GM12878 (cell line): ENCODE data around the gene RIN1. TPM values are rescaled to one million over a fixed set of nuclear protein-coding genes. Genes with fewer than 3 reads are reported as not detected.

Experiments used
- ATAC-seq: fragments of 200-7000 bp; cut with Tn5 transposase; 3 replicates; pipeline ENCODE4 v1.9.1; 2020; ENCODE audit warnings: mild to moderate bottlenecking, moderate library complexity
- BruUV-seq: library from RNA; stranded (reverse); fragments of 400-500 nt; replicated peaks from 2 replicates; lab custom pipeline; 2021; lab: Mats Ljungman, UMichigan
- CTCF ChIA-PET: fragments of 300-600 bp; sonication (Branson Sonifier 250); formaldehyde crosslinking; extraction: SDS; loops from one replicate; lab custom pipeline; 2021; ENCODE audit warnings: inconsistent platforms; lab: Yijun Ruan, JAX
- POLR2A ChIA-PET: fragments of 350-600 bp; formaldehyde crosslinking; extraction: SDS; loops from one replicate; lab custom pipeline; 2021; ENCODE audit warnings: inconsistent platforms; lab: Charles Lee
- RAD21 ChIA-PET: fragments of 300-600 bp; sonication (Branson Sonifier 250); formaldehyde crosslinking; loops from one replicate; lab custom pipeline; 2023; ENCODE audit warnings: antibody characterized with exemption; ENCODE audit not compliant: unreplicated experiment; lab: Charles Lee
- SMC1A ChIA-PET: fragments of 300-600 bp; sonication (Branson Sonifier 250); formaldehyde crosslinking; loops from one replicate; lab custom pipeline; 2023; ENCODE audit not compliant: unreplicated experiment, uncharacterized antibody; lab: Charles Lee
- DNase-seq: peaks from one replicate; pipeline ENCODE4 v3.0.0-alpha.2; 2011; ENCODE audit warnings: low read depth, low spot score
- FAIRE-seq: peaks from 3 replicates; lab custom pipeline; 2011; peaks lifted over from hg19 to GRCh38; lab: Jason Lieb, UNC
- H2AFZ ChIP-seq: 2 replicates; pipeline ENCODE4 v1.6.0; 2011; ENCODE audit warnings: low read depth, low read length, control low read depth; ENCODE audit not compliant: control insufficient read depth
- H3K27ac ChIP-seq: 2 replicates; pipeline ENCODE4 v1.5.1; 2011; ENCODE audit warnings: control low read depth; ENCODE audit not compliant: control insufficient read depth, insufficient read depth
- H3K27me3 ChIP-seq, 2 experiments: replicated peaks in 1 of 2; 2 replicates each; pipeline versions ENCODE4 v1.6.0 to v1.6.1; 2011; ENCODE audit warnings: low read length in 1 of 2; ENCODE audit not compliant: control insufficient read depth in 2 of 2, insufficient read depth in 2 of 2
- H3K36me3 ChIP-seq, 2 experiments: 2 replicates each; pipeline ENCODE4 v1.5.1; 2011; ENCODE audit warnings: low read length in 1 of 2; ENCODE audit not compliant: control insufficient read depth in 2 of 2, insufficient read depth in 2 of 2
- H3K4me1 ChIP-seq: 2 replicates; pipeline ENCODE4 v1.6.1; 2011; ENCODE audit warnings: mild to moderate bottlenecking, low read length, moderate library complexity, mixed read lengths; ENCODE audit not compliant: control insufficient read depth, insufficient read depth
- H3K4me2 ChIP-seq: 2 replicates; pipeline ENCODE4 v1.6.0; 2011; ENCODE audit warnings: control low read depth; ENCODE audit not compliant: control insufficient read depth, insufficient read depth
- H3K4me3 ChIP-seq: fragments of 200-600 bp; sonication (generic); 2 replicates; pipeline ENCODE4 v1.5.1; 2016
- H3K79me2 ChIP-seq: 2 replicates; pipeline ENCODE4 v1.6.0; 2011; ENCODE audit warnings: low read length; ENCODE audit not compliant: control insufficient read depth, insufficient read depth
- H3K9ac ChIP-seq: 2 replicates; pipeline ENCODE4 v1.8.0; 2011; ENCODE audit warnings: low read length, control low read depth, mixed read lengths; ENCODE audit not compliant: control insufficient read depth, insufficient read depth
- H3K9me3 ChIP-seq: replicated peaks from 3 replicates; pipeline ENCODE4 v1.5.1; 2011; ENCODE audit warnings: mild to moderate bottlenecking, low read length; ENCODE audit not compliant: control insufficient read depth, insufficient read depth
- H4K20me1 ChIP-seq: 2 replicates; pipeline ENCODE4 v1.6.0; 2011; ENCODE audit not compliant: control insufficient read depth, insufficient read depth
- BHLHE40 ChIP-seq, 2 experiments: fragments of 450-650 bp in 1 of 2; IDR thresholded peaks; 2 replicates each; pipeline ENCODE4 v1.6.1; 2011 to 2017; ENCODE audit warnings: low read depth in 2 of 2, borderline replicate concordance in 1 of 2, improper control_type of control experiment in 1 of 2, low read length in 1 of 2, mild to moderate bottlenecking in 1 of 2
- DPF2 ChIP-seq: fragments of 450-650 bp; IDR thresholded peaks from 2 replicates; pipeline ENCODE4 v1.6.1; 2017; ENCODE audit warnings: mild to moderate bottlenecking
- IRF3 ChIP-seq: fragments of 450-650 bp; IDR thresholded peaks from 2 replicates; pipeline ENCODE4 v1.6.1; 2014; ENCODE audit warnings: mild to moderate bottlenecking
- KAT2A ChIP-seq: conservative IDR thresholded peaks from 2 replicates; pipeline ENCODE4 v1.6.1; 2011; ENCODE audit warnings: low read depth, low read length; ENCODE audit not compliant: control insufficient read depth
- NFXL1 ChIP-seq: fragments of 450-650 bp; IDR thresholded peaks from 2 replicates; pipeline ENCODE4 v1.6.1; 2017; ENCODE audit warnings: antibody characterized with exemption, mild to moderate bottlenecking, borderline replicate concordance
- NRF1 ChIP-seq: conservative IDR thresholded peaks from 2 replicates; pipeline ENCODE4 v1.6.1; 2011; ENCODE audit warnings: mild to moderate bottlenecking, low read depth, low read length, improper control_type of control experiment
- RFX5 ChIP-seq: IDR thresholded peaks from 2 replicates; pipeline ENCODE4 v1.6.1; 2011; ENCODE audit warnings: low read depth, low read length, improper control_type of control experiment
- SP1 ChIP-seq: IDR thresholded peaks from one replicate; pipeline ENCODE4 v1.6.1; 2011; ENCODE audit warnings: low read depth, low read length
- USF1 ChIP-seq: IDR thresholded peaks from 2 replicates; pipeline ENCODE4 v1.6.1; 2011; ENCODE audit warnings: borderline replicate concordance, low read depth, mild to moderate bottlenecking, moderate library complexity, mixed read lengths, low read length; ENCODE audit not compliant: insufficient read depth; ENCODE audit errors: extremely low read length
- WRNIP1 ChIP-seq: IDR thresholded peaks from 2 replicates; pipeline ENCODE4 v1.6.1; 2011; ENCODE audit warnings: low read depth, low read length, improper control_type of control experiment, borderline replicate concordance
- ZBED1 ChIP-seq: IDR thresholded peaks from 2 replicates; pipeline ENCODE4 v1.6.1; 2016; ENCODE audit warnings: borderline replicate concordance
- ZNF207 ChIP-seq: fragments of 450-650 bp; IDR thresholded peaks from 2 replicates; pipeline ENCODE4 v1.6.1; 2014; ENCODE audit warnings: antibody characterized with exemption, mild to moderate bottlenecking, borderline replicate concordance
- ZSCAN29 ChIP-seq: fragments of 450-650 bp; IDR thresholded peaks from 2 replicates; pipeline ENCODE4 v1.6.1; 2017; ENCODE audit warnings: mild to moderate bottlenecking, moderate library complexity
- WGBS: methylation state at CpG from one replicate; pipeline ENCODE4 v1.1.6; 2016; ENCODE audit warnings: low lambda C conversion rate; ENCODE audit not compliant: insufficient replicate concordance, insufficient coverage; ENCODE audit errors: missing lambda C conversion rate; 5-methylcytosine and 5-hydroxymethylcytosine counted together
- in situ Hi-C: fragments of 300-500 bp; cut with MboI; formaldehyde crosslinking; loops from 9 replicates; pipeline ENCODE4 v1.14.3; 2018; ENCODE audit warnings: mixed read lengths
- intact Hi-C: fragments of 100-400 bp; cut with micrococcal nuclease; formaldehyde crosslinking; loops from one replicate; pipeline ENCODE4 v1.14.2; 2022; ENCODE audit not compliant: unreplicated experiment
- polyA plus RNA-seq, 11 experiments: library from polyadenylated mRNA; depleted of rRNA in 4 of 11; unstranded in 6 of 11; stranded (reverse) in 5 of 11; fragments of >200 nt; fragmentation: Nextera tagmentation in 4 of 11; fragmentation: Illumina TruSeq in 1 of 11; extraction: Ambion mirVana in 4 of 11; extraction: Trizol in 1 of 11; gene quantifications; 1 replicate in 1 of 11; 2 replicates in 10 of 11; pipeline versions ENCODE4 v1.2.1 to v1.2.3, GENCODE V29; 2011 to 2016; ENCODE audit warnings: inconsistent platforms in 2 of 11, missing spikeins in 2 of 11, low read depth in 1 of 11
- total RNA-seq, 4 experiments: library from RNA; depleted of rRNA in 3 of 4; stranded (reverse); fragments of >200 nt in 3 of 4; fragmentation: Illumina TruSeq in 1 of 4; extraction: Trizol in 1 of 4; gene quantifications; 2 replicates each; pipeline versions ENCODE4 v1.2.1 to v1.2.3, GENCODE V29; 2013 to 2021

Gene RIN1
- total and polyA plus RNA-seq, 10 of the 15 experiments (the other 5 are each of a cell fraction or from before 2014, with no cell fraction given) = 0.04 to 0.69 (median 0.22) TPM; not detected in 1

GRCh38 chr11:66314186-66314501, 22.1 kb downstream of the RIN1 start (continued):
- no peak for TF ChIP-seq USF1
- no peak for TF ChIP-seq KAT2A

GRCh38 chr11:66313321-66314185, 22.7 kb downstream of the RIN1 start:
- ChIA-PET POLR2A (interaction anchor here (0.5 to 2.9 kb wide), 9 partner anchors 22 to 1386 kb away, joined by 4 to 19 read pairs (median 7); partner anchors contain the start of genes BRMS1, RAB1B, RIN1 and SLC29A2), SMC1A (interaction anchor here (0.6 to 2.8 kb wide), 9 partner anchors 8 to 412 kb away, joined by 3 to 33 read pairs (median 7); partner anchors contain the start of genes BRMS1, RIN1, TMEM151A and YIF1A), CTCF (interaction anchor here (1.2 to 6.3 kb wide), 9 partner anchors 9 to 303 kb away, joined by 4 to 166 read pairs (median 21); partner anchors contain the start of genes RBM14, RIN1, SLC29A2 and YIF1A), RAD21 (interaction anchor here (0.5 to 3.0 kb wide), 23 partner anchors 8 to 298 kb away, joined by 3 to 49 read pairs (median 6); partner anchors contain the start of genes B4GAT1, DPP3, MRPL11 and RIN1)
- H3K27me3 ChIP-seq = no peaks in the 10 kb centered on the region; a peak in 1 of 4 replicates
- intact Hi-C loops (loop anchor here (2.0 kb wide), 1 partner anchor 31 kb away; the partner anchor contains the start of gene BRMS1), in situ Hi-C loops (no loop called here)
- no peak overlapping the region for H3K27ac ChIP-seq
- peak overlapping the region; percentile 53 for H3K4me3 ChIP-seq
- H4K20me1 ChIP-seq = no peaks in the 10 kb centered on the region
- H3K4me2 ChIP-seq = peak overlapping the region; percentile 40
- BruUV-seq = no TSS peak
- H3K4me1 ChIP-seq = peaks cover 15% of the 10 kb centered on the region
- no peaks in the 10 kb centered on the region for H3K36me3 ChIP-seq
- no peak for TF ChIP-seq NRF1
- no peak for TF ChIP-seq BHLHE40 (IDR thresholded peaks at IDR 0.05; ENCODE audit: borderline replicate concordance in 1 of 2, low read depth in 2 of 2, low read length in 1 of 2)
- no peak for TF ChIP-seq DPF2
- no peak for TF ChIP-seq ZSCAN29
- no peak for TF ChIP-seq RFX5
- TF ChIP-seq NFXL1 = no peak
- no peak for TF ChIP-seq WRNIP1
- TF ChIP-seq SP1 = no peak
- no peak for TF ChIP-seq ZNF207
- no peak for TF ChIP-seq ZBED1
- TF ChIP-seq IRF3 = no peak
- no peak for FAIRE-seq
- H3K9me3 ChIP-seq = no peaks in the 10 kb centered on the region
- no peak overlapping the region for H3K9ac ChIP-seq
- DNase-seq = no peak
- H3K79me2 ChIP-seq = no peaks in the 10 kb centered on the region
- 83% methylated on average over 21 of the region's 38 CpGs for WGBS
- peak overlapping the region; percentile 11; the same call in 1 of the 2 replicates for H2AFZ ChIP-seq
- no peak for ATAC-seq
